SK-N-SH treated with all-trans-retinoic acid at 6 μM for 48 hours (cell line): Measurements from ENCODE around the gene NRSN2.

Source experiments
- ATAC-seq: fragments of 200-7000 bp; cut with Tn5 transposase; 3 replicates; pipeline ENCODE4 v1.9.1; 2020; ENCODE audit warnings: mild to moderate bottlenecking, moderate library complexity
- ARNTL ChIP-seq: fragments of 450-650 bp; formaldehyde crosslinking; IDR thresholded peaks from 2 replicates; pipeline ENCODE4 v1.5.0; 2020; ENCODE audit warnings: low read depth, mild to moderate bottlenecking, moderate library complexity, borderline replicate concordance
- BACH2 ChIP-seq: fragments of 250-450 bp; sonication (Bioruptor Pico); IDR thresholded peaks from 2 replicates; pipeline ENCODE4 v1.9.0; 2021; ENCODE audit warnings: mild to moderate bottlenecking, borderline replicate concordance
- CREB5 ChIP-seq: fragments of 250-450 bp; sonication (Bioruptor Pico); IDR thresholded peaks from 2 replicates; pipeline ENCODE4 v1.5.1; 2020; ENCODE audit warnings: low read depth, mild to moderate bottlenecking, moderate library complexity
- CSDC2 ChIP-seq: fragments of 250-450 bp; sonication (Bioruptor Pico); IDR thresholded peaks from 2 replicates; pipeline ENCODE4 v1.5.0; 2020; ENCODE audit warnings: mild to moderate bottlenecking, moderate library complexity
- CSRNP3 ChIP-seq: fragments of 250-450 bp; sonication (Bioruptor Pico); IDR thresholded peaks from 2 replicates; pipeline ENCODE4 v1.5.1; 2021; ENCODE audit warnings: mild to moderate bottlenecking, moderate library complexity
- ESRRG ChIP-seq: fragments of 250-450 bp; sonication (Bioruptor Pico); IDR thresholded peaks from 2 replicates; pipeline ENCODE4 v1.6.1; 2021; ENCODE audit warnings: mild to moderate bottlenecking
- ISL1 ChIP-seq: fragments of 250-450 bp; sonication (Bioruptor Pico); IDR thresholded peaks from 2 replicates; pipeline ENCODE4 v2.1.2; 2022; ENCODE audit warnings: mild to moderate bottlenecking, moderate library complexity
- OSR1 ChIP-seq: fragments of 250-450 bp; sonication (Bioruptor Pico); IDR thresholded peaks from 2 replicates; pipeline ENCODE4 v1.8.0; 2022; ENCODE audit warnings: moderate library complexity, mild to moderate bottlenecking, inconsistent platforms
- PATZ1 ChIP-seq: fragments of 250-450 bp; sonication (Bioruptor Pico); IDR thresholded peaks from 2 replicates; pipeline ENCODE4 v1.8.0; 2020; ENCODE audit warnings: mild to moderate bottlenecking, moderate library complexity, borderline replicate concordance
- POU6F1 ChIP-seq: fragments of 250-450 bp; sonication (Bioruptor Pico); IDR thresholded peaks from 2 replicates; pipeline ENCODE4 v1.8.0; 2021; ENCODE audit warnings: low read depth, mild to moderate bottlenecking, moderate library complexity, borderline replicate concordance
- RARB ChIP-seq: fragments of 250-450 bp; sonication (Bioruptor Pico); IDR thresholded peaks from 2 replicates; pipeline ENCODE4 v1.8.0; 2021; ENCODE audit warnings: mild to moderate bottlenecking, moderate library complexity
- ZC3H10 ChIP-seq: fragments of 250-450 bp; sonication (Bioruptor Pico); IDR thresholded peaks from 2 replicates; pipeline ENCODE4 v1.5.1; 2021; ENCODE audit warnings: mild to moderate bottlenecking, moderate library complexity
- ZFP3 ChIP-seq: fragments of 250-450 bp; sonication (Bioruptor Pico); IDR thresholded peaks from 2 replicates; pipeline ENCODE4 v1.5.0; 2020; ENCODE audit warnings: mild to moderate bottlenecking, moderate library complexity
- ZFP30 ChIP-seq: fragments of 450-650 bp; formaldehyde crosslinking; IDR thresholded peaks from 2 replicates; pipeline ENCODE4 v1.5.0; 2022; ENCODE audit warnings: mild to moderate bottlenecking, moderate library complexity
- ZNF565 ChIP-seq: fragments of 450-650 bp; formaldehyde crosslinking; conservative IDR thresholded peaks from 2 replicates; pipeline ENCODE4 v1.5.0; 2020; ENCODE audit warnings: low read depth, mild to moderate bottlenecking, moderate library complexity
- ZNF70 ChIP-seq: fragments of 450-650 bp; formaldehyde crosslinking; IDR thresholded peaks from 2 replicates; pipeline ENCODE4 v1.5.0; 2020; ENCODE audit warnings: mild to moderate bottlenecking, moderate library complexity
- ZNF8 ChIP-seq: fragments of 450-650 bp; formaldehyde crosslinking; IDR thresholded peaks from 2 replicates; pipeline ENCODE4 v1.5.0; 2020; ENCODE audit warnings: mild to moderate bottlenecking, moderate library complexity

The NRSN2 gene

GRCh38 chr20:401682-402495 lies 55.0 kb downstream of the NRSN2 start:
- no peak for ATAC-seq
- TF ChIP-seq ESRRG (CRISPR knock-in tag) (no peak), ZFP30 (CRISPR knock-in tag) (no peak), ZNF565 (CRISPR knock-in tag) (no peak), ZNF8 (no peak), CSRNP3 (CRISPR knock-in tag) (no peak), RARB (CRISPR knock-in tag) (no peak), ISL1 (no peak), POU6F1 (CRISPR knock-in tag) (no peak), ZFP3 (no peak), ZC3H10 (no peak)

GRCh38 chr20:402496-402885 lies 55.6 kb downstream of the NRSN2 start:
- TF ChIP-seq ZNF70 (CRISPR knock-in tag) = no peak
- TF ChIP-seq ZC3H10 = no peak
- TF ChIP-seq CSRNP3 (CRISPR knock-in tag) = no peak
- TF ChIP-seq CSDC2 = no peak
- TF ChIP-seq RARB (CRISPR knock-in tag) = no peak
- no peak for TF ChIP-seq POU6F1 (CRISPR knock-in tag)
- no peak for TF ChIP-seq OSR1 (CRISPR knock-in tag)
- no peak for ATAC-seq

GRCh38 chr20:402898-403581 lies 56.1 kb downstream of the NRSN2 start:
- TF ChIP-seq CREB5 (no peak), ZFP3 (no peak)
- no peak for ATAC-seq

- ATAC-seq = no peak
- no peak for TF ChIP-seq ZC3H10
- TF ChIP-seq PATZ1 = no peak
Measured at GRCh38 chr20:403582-403957, 56.7 kb downstream of the NRSN2 start.

GRCh38 chr20:404088-404487 lies 57.2 kb downstream of the NRSN2 start:
- ATAC-seq = no peak
- no peak for TF ChIP-seq BACH2 (CRISPR knock-in tag)
- no peak for TF ChIP-seq ZC3H10
- no peak for TF ChIP-seq ZFP30 (CRISPR knock-in tag)
- no peak for TF ChIP-seq ESRRG (CRISPR knock-in tag)
- TF ChIP-seq ARNTL (CRISPR knock-in tag) = no peak
